Measurements from ENCODE around the gene FGF12.

The FGF12 gene

DNA sequence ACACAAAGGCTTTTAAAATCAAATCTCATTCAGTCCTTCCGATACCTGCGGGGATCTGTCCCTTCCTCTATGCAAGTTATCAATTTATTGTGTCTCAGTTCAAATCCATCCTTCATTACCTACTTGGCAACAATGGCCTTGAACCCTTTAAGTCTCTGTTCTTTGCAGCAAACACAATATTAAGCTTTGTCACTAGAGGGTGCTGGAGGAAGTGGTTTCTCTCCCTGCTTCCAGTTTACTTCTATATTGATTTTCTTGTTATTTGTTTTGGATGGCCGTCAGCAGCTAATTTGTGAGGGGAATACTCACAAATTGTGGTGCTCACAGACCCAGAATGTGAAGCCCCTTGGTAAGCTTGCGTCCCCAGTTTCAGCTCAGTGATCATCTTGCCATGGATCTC, 278.3 kb downstream of the FGF12 start:
- ChIA-PET POLR2A (no interaction called here), CTCF (interaction anchor here (1.1 to 2.3 kb wide), 2 partner anchors 12 to 18 kb away, joined by 3 to 6 read pairs; no protein-coding TSS in a partner anchor)
- TF ChIP-seq, protein P1, sequence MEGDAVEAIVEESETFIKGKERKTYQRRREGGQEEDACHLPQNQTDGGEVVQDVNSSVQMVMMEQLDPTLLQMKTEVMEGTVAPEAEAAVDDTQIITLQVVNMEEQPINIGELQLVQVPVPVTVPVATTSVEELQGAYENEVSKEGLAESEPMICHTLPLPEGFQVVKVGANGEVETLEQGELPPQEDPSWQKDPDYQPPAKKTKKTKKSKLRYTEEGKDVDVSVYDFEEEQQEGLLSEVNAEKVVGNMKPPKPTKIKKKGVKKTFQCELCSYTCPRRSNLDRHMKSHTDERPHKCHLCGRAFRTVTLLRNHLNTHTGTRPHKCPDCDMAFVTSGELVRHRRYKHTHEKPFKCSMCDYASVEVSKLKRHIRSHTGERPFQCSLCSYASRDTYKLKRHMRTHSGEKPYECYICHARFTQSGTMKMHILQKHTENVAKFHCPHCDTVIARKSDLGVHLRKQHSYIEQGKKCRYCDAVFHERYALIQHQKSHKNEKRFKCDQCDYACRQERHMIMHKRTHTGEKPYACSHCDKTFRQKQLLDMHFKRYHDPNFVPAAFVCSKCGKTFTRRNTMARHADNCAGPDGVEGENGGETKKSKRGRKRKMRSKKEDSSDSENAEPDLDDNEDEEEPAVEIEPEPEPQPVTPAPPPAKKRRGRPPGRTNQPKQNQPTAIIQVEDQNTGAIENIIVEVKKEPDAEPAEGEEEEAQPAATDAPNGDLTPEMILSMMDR (IDR thresholded peaks at IDR 0.05; ENCODE audit: insufficient read depth, low read length, missing control alignments): no peak
- no peak for DNase-seq (ENCODE audit: low read depth, low spot score)
- H3K4me3 ChIP-seq (ENCODE audit: low read depth, low read length): no peak overlapping the region

DNA sequence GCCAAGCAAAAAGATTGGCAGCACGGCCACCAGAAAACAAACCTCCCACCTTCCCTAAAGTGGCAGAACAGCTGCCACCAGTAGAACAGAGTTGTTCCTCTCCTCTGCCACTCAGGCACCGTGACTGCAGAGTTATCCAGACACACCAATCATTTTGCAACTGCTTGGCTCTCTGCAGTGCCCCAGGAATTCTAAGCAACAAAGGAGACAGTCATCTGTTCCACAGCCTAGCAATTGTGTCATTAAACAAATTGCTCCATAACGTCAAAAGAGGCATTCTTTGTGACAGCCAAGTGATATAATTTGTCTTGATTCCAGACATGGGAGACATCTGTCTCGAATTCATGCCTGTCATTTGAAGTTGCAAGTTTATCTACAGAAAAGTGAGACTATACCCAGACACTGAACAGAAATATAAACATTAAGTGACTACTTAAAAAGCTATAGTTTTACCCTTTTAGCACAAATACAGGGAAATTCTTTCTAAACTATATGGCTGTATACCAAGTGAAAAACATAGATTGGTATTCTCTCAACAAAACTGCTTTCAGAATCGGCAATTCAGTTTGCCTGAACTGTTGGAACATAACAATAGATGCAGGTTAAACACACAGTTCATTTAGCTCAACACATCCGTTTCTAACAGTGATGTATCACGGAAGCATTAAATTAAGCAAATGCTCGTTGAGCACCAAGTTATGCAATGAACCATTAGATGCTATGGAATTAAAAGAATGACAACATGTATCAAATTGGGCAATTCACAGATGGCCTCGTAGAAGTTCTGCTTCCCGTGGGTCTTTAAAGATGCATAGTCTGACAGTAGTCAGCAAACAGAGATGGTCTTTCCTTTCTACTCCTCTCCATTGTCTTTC, 281.3 kb downstream of the FGF12 start:
- DNase-seq (ENCODE audit: low read depth, low spot score): no peak
- POLR2A ChIA-PET: no interaction called here
- no peak overlapping the region for H3K4me3 ChIP-seq (ENCODE audit: low read depth, low read length)
- CTCF ChIA-PET: interaction anchor here (1.2 to 3.9 kb wide), 10 partner anchors 9 to 1634 kb away, joined by 3 to 35 read pairs (median 10); no protein-coding TSS in a partner anchor
- TF ChIP-seq, protein P1 (IDR thresholded peaks at IDR 0.05; ENCODE audit: insufficient read depth, low read length, missing control alignments): no peak

DNA sequence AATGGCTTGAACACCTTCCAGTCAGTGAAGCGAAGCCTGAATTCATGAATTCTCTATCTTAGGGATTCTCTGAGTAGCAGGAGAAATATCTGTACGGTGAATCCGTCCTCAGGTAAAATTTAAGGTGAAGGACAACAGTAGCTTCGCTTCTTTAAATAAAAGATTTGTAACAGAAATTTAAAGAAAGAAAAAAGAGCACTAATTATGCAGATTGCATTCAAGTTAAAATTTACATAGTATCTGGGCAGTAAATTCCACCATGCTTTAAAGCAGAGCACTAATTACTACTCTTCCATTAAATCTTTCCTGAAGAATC, 282.6 kb downstream of the FGF12 start:
- ChIA-PET CTCF (interaction anchor here (0.6 to 3.9 kb wide), 29 partner anchors 8 to 1637 kb away, joined by 3 to 35 read pairs (median 5); no protein-coding TSS in a partner anchor), POLR2A (no interaction called here)

DNA sequence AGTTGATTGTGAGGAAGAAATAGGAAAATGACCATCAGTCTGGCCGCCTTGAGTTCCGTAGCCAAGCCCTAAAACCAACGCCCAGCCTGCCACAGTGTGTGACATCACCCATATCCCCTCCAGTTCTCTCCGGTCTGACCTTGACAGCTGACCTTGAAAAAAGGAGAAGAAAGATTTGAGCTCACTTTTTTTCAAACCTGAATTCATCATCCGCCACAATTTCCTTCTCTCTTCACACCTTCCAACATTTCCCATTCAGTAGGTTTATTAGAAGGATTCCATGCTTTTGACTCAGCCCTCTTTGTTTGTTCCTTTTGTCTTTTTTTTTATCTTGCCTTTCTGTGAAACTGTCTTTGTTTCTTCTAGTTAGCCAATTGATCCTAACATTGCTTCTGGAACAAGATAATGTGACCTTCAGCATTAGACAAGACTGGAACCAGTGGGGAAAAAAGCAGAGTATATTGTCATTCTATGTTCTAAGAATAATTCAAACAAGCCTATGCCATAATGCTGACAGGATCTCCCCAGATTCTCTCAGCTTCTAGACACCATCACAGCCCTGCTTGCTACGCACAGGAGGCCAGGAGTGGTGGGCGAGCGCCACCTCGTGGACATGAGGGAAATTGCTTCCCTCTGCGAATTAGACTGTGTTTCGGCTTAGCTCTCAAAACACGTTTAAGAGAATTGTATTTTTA, 283.1 kb downstream of the FGF12 start:
- TF ChIP-seq, protein P1 (IDR thresholded peaks at IDR 0.05; ENCODE audit: insufficient read depth, low read length, missing control alignments): peak; percentile 90
- ChIA-PET POLR2A (no interaction called here), CTCF (interaction anchor here (0.6 to 3.9 kb wide), 34 partner anchors 8 to 1745 kb away, joined by 3 to 35 read pairs (median 5); no protein-coding TSS in a partner anchor)
- no peak overlapping the region for H3K4me3 ChIP-seq (ENCODE audit: low read depth, low read length)
- DNase-seq (ENCODE audit: low read depth, low spot score): peak; percentile 3

More for the DNA sequence above, 282.6 kb downstream of the FGF12 start:
- no peak for DNase-seq (ENCODE audit: low read depth, low spot score)
- H3K4me3 ChIP-seq (ENCODE audit: low read depth, low read length): no peak overlapping the region
- TF ChIP-seq, protein P1 (IDR thresholded peaks at IDR 0.05; ENCODE audit: insufficient read depth, low read length, missing control alignments): no peak

DNA sequence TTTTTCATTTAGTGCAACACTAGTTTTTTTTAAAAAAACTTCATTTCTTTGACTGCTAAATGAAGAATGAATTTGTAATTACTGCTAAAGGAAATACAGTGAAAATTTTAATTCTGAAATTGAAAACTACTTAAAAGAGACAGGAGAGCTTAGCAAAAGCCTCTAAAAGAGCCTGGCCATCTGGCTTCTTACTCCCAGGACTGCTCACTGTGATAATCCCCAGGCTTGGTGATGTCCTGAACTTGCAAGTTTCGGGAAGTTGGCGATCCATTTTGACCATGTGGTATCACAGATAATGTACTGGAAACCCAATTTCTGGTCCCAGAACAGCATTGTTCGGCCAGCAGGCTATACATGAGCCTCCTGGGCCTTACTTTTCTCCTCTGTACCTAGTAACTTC, 292.1 kb downstream of the FGF12 start:
- TF ChIP-seq, protein P1 (IDR thresholded peaks at IDR 0.05; ENCODE audit: insufficient read depth, low read length, missing control alignments): no peak
- DNase-seq (ENCODE audit: low read depth, low spot score): no peak

DNA sequence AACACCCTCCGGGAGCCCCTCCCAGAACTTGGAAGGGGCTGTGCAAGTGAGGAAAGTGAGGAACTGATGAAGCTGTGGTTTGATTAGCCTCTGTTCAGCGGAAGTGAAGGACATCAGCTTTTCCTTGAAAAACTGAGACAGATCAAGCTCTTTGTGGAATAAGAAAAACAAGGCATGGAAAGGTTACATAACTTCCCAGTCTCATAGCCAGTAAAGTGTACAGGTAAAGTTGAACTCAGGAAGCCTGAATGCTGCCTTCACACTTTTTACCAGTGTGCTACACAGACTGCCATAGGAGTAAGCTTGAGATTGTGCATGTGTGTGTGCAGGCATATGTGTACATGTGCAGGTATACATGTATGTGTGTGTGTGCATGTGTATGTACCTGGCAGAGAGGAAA, 293.2 kb downstream of the FGF12 start:
- no peak overlapping the region for H3K4me3 ChIP-seq (ENCODE audit: low read depth, low read length)
- ChIA-PET CTCF (interaction anchor here (2.0 kb wide), 1 partner anchor 10 kb away, joined by 9 read pairs; no protein-coding TSS in a partner anchor), POLR2A (no interaction called here)
- TF ChIP-seq, protein P1 (IDR thresholded peaks at IDR 0.05; ENCODE audit: insufficient read depth, low read length, missing control alignments): no peak
- DNase-seq (ENCODE audit: low read depth, low spot score): no peak

More for the DNA sequence above, 292.1 kb downstream of the FGF12 start:
- H3K4me3 ChIP-seq (ENCODE audit: low read depth, low read length): no peak overlapping the region
- ChIA-PET CTCF (no interaction called here), POLR2A (no interaction called here)
